ENCODE measurements around the gene AIM2.
"Not testable (repeated sequence)": the region's sequence is repeated elsewhere in the genome, so short reads cannot be mapped to it uniquely, and the experiment has no call there.

AIM2 gene

GRCh38 chr1:159077120-159077961 lies 775 bp upstream of the AIM2 start:
- DNase-seq: no peak

GRCh38 chr1:159071970-159072582 lies 4.5 kb downstream of the AIM2 start:
- DNase-seq: no peak

GRCh38 chr1:159068886-159069285 lies 7.7 kb downstream of the AIM2 start:
- DNase-seq: no peak

DNA sequence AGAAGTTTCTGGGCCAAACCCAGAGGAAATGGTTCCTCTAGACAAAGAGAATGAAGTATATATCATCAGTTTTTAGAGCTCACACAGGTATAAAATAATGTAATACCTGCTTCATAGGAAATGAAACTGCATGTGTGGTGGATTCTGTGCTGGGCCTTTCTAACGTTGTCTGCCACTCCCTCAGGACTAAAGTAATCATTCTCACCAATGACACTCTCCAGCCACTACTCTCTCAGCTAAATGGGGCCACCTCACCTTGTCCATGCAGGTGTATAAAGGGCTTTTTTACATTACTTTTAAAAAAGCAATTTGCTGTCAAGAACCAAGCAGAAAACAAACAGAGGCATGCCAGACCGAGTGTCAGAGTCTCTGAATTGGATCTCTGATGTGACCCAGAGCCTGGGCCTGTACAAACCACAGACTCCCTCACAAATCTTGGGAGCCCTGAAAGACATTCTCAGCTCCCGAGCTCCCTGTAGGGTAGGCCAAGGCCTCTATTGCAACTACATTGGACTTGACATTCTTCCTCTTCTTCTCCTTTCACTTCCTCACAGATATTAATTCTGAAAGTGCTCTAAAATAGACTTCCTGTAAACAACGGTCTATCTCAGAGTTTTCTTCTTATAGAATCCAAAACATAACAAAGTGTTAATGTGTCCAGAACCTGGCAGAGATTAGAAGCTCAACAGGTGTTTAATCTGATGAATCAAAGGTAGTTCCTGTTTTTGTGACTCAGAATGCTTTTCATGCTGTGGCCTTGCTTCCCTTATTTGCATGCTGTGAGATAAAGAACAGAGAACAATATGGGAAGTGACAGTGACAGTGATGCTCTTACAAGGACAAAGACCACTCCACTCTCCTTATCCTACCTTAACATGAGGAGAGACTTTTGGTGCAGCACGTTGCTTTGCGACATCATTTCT lies 8.6 kb downstream of the AIM2 start:
- no peak for DNase-seq

GRCh38 chr1:159066108-159066507 lies 10.5 kb downstream of the AIM2 start:
- no peak for DNase-seq

GRCh38 chr1:159065106-159065505 lies 11.5 kb downstream of the AIM2 start:
- no peak for DNase-seq

DNA sequence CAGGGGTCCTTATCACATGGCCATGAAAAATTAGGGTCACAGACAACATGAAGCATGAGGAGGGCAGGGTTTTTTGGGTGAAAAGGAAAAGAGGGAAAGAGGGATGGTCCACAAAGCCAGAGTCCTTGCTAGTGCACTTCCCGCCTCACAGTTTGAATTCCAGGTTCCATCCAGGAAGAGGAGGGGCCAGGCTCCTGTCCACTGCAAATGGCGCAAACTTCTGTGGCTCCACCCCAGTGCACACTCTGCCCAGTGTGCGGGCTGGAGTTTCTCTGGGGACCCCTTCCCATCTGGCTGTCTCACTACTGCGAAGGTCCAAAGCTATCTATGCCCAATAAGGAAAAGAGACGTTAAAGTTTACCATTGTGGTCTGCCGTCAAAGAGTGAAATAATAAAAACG lies 17.8 kb downstream of the AIM2 start:
- no peak for DNase-seq

- no peak for DNase-seq
Observed at GRCh38 chr1:159056069-159056698, 20.4 kb downstream of the AIM2 start.

DNA sequence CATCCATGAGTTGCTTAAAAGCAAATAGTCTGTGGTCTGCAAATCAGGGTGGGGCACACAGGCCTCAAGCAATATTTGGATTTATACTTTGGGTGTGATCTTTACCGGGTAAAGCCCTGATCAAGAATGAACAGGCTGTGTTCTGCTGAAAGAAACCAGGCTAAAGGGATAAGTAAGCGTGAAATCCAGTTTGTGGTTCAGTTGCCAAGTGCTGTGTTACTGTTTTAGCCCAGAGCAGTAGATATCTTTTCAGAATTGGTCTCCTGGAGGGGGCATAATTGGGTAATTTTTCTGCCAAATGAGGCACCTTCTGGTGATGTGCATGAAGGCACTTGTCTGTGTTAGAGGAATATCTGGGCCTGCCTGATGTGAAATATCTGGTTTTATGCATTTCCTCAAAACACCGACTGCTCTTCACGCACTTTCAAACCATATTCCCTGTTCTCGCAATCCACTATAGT lies 21.4 kb downstream of the AIM2 start:
- no peak for DNase-seq

DNA sequence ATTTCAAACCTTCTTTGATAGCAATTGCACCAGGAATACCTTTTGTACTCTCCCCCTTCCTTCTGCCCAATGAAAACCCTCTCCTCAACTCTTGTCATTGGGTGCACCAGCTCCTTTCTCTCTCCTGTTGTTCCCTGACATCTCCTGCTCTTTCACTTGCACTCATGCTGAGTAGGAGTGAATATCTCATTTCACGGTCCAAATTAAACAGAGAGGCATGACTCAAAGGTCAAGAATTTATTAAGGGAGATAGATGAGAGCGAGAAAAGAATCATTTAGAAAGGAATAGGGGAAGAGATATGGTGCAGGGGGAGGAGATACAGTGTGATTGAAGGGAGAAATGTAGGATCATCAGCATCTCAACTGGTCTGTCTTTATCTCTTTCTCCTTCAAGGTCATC lies 22.1 kb downstream of the AIM2 start:
- no peak for DNase-seq

GRCh38 chr1:159051436-159051835 lies 25.1 kb downstream of the AIM2 start:
- DNase-seq: no peak

GRCh38 chr1:159046486-159046885 lies 30.1 kb downstream of the AIM2 start:
- not testable (repeated sequence) for DNase-seq

GRCh38 chr1:159040893-159041724 lies 35.5 kb downstream of the AIM2 start:
- DNase-seq: no peak

- DNase-seq: no peak
Observed at GRCh38 chr1:159040206-159040605, 36.4 kb downstream of the AIM2 start.

DNA sequence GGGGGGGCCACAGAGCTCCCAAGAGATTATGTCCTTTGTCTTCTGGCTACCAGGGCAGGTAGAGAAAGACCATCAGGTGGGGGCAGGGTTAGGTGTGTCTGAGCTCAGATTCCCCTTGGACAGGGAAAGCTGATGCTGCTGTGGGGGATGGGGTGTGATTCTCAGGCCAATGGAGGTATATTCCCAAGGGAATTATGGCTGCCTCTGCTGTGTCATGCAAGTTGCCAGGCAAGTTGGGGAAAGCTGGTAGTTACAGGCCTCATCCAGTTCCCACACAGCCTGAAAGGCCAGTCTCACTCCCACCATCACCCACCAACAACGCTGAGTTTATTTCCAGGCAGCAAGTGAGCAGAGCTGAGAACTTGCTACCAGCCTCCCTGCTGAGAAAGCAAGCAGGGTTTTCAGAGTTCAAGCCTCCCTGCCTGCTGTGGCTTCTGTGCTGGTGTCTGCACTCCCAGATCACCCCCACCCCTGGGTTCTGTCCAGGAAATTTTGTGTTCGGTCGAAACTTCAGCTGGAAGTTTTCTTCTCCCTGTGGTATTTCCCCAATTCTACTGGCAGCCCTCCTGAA lies 45.6 kb downstream of the AIM2 start:
- DNase-seq: no peak

- no peak for DNase-seq
Observed at GRCh38 chr1:159030311-159030710, 46.3 kb downstream of the AIM2 start.

DNA sequence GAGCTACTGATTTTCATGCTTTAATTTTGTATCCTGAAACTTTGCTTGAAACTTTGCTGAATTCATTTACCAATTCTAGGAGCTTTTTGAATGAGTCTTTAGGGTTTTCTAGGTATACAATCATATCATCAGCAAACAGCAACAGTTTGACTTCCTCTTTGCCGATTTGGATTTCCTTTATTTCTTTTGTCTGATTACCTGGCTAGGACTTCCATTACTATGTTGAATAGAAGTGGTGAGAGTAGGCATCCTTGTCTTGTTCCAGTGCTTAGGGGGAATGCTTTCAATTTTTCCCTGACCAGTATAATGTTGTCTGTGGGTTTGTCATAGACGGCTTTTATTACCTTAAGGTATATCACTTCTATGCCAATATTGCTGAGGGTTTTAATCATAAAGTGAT lies 49.7 kb downstream of the AIM2 start:
- DNase-seq: not testable (repeated sequence)

- DNase-seq: no peak
Observed at GRCh38 chr1:159025043-159025442, 51.5 kb downstream of the AIM2 start.

DNA sequence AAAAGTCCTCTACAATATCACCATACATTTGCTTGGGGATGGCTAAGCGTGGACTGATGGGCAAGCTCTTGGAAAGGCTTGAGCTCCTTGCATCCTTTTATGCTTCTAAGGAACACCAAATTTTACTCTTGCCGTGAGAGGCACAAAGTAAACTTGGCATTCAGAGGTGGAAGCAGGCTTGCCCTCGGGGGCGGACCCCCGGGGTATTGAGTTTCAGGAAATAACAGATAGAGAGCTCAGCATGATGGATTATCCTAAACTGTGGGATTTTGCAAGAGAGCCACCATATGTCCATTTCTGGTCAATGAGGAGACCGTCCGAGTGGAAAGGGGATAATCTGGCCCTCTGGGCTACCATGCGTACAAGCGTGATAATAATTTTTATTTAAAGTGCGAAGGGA lies 52.8 kb downstream of the AIM2 start:
- no peak for DNase-seq

DNA sequence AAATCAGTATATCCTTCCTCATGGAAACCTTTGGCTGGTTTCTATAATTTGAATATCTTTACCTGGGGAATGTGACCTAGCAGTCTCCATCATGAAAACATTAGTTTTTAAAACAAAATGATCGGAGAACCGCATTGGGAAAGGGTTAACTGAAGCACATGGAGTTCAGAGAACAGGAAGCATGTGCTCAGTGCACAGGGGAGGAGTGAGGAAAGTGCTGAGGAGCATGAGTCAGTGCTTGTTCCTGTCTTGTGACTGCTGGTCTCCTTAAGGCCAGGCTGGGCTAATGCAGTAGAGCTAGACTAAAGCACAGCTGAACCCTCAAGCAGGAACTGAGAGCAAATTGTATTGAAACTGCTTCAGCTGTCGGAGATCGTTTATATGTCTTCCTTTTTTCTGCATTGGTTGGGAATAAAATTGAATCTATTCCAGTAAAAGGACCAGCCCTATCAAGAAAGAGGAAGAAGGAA lies 61.1 kb downstream of the AIM2 start:
- no peak for DNase-seq

DNA sequence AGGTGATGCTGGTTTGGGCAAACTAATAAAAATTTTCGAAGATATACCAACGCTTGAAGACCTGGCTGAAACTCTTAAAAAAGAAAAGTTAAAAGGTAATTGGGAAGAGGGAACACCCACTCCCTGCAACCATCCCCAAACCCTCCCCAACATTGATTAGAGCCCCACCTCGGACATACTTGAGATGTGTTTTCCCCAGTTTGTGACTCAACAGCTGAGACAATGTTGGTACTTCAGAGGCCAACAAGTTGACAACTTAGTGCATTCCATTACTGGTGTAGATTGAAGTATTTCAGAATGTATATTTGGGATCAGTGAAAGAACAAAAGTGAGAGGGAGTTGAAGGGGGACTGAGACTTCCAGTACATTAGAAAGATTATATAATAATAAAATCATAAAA lies 61.7 kb downstream of the AIM2 start:
- DNase-seq: no peak

Data from activated gamma-delta T cell (primary cell).